NCI-H526 treated with DMSO at 0.1 percent for 48 hours (cell line): ENCODE results near the gene CEACAM5.
A peak's percentile ranks its signal among the peaks of the same experiment; 100 is the strongest.
"Not testable (repeated sequence)": the region's sequence is repeated elsewhere in the genome, so short reads cannot be mapped to it uniquely, and the experiment has no call there.

Experiments
- DNase-seq: peaks from one replicate; lab custom pipeline; 2025; lab: John Stamatoyannopoulos, UW

Gene CEACAM5

GRCh38 chr19:41740415-41741243 is 32.2 kb downstream of the CEACAM5 start:
- no peak for DNase-seq

GRCh38 chr19:41741244-41741554 is 32.8 kb downstream of the CEACAM5 start:
- no peak for DNase-seq

- no peak for DNase-seq
These were observed 36.4 kb downstream of the CEACAM5 start for GRCh38 chr19:41744850-41745249.

GRCh38 chr19:41745756-41746155 is 37.3 kb downstream of the CEACAM5 start:
- DNase-seq, result no peak

GRCh38 chr19:41746593-41747227 is 38.3 kb downstream of the CEACAM5 start:
- DNase-seq, result peak; percentile 22

- DNase-seq, result no peak
These were observed 39.6 kb downstream of the CEACAM5 start for GRCh38 chr19:41748012-41748411.

GRCh38 chr19:41750248-41751134 is 42.1 kb downstream of the CEACAM5 start:
- DNase-seq, result not testable (repeated sequence)

- no peak for DNase-seq
These were observed 44.7 kb downstream of the CEACAM5 start for GRCh38 chr19:41753159-41753558.

GRCh38 chr19:41753936-41754529 is 45.6 kb downstream of the CEACAM5 start:
- DNase-seq, result peak; percentile 6

GRCh38 chr19:41755328-41755913 is 47.0 kb downstream of the CEACAM5 start, which contains the start of gene CEACAM6:
Gene CEACAM6, plus strand, starts transcription at chr19:41755530. Its CDS starts 109 bp downstream, at chr19:41755639.
- no peak for DNase-seq

- DNase-seq, result no peak
These were observed 50.4 kb downstream of the CEACAM5 start for GRCh38 chr19:41758846-41759245.

GRCh38 chr19:41767115-41767514 is 58.7 kb downstream of the CEACAM5 start:
- no peak for DNase-seq

GRCh38 chr19:41768105-41768504 is 59.7 kb downstream of the CEACAM5 start:
- DNase-seq, result not testable (repeated sequence)

- DNase-seq, result no peak
These were observed 61.2 kb downstream of the CEACAM5 start for GRCh38 chr19:41769608-41770007.

- no peak for DNase-seq
These were observed 63.0 kb downstream of the CEACAM5 start for GRCh38 chr19:41771410-41771809.

- DNase-seq, result no peak
These were observed 66.1 kb downstream of the CEACAM5 start for GRCh38 chr19:41774515-41774980.

GRCh38 chr19:41776700-41777099 is 68.3 kb downstream of the CEACAM5 start:
- DNase-seq, result no peak
